Astrocyte of the hippocampus (primary cell): ENCODE results near the gene DNAI4.
A peak's percentile ranks its signal among the peaks of the same experiment; 100 is the strongest.
"Not testable (repeated sequence)": the region's sequence is repeated elsewhere in the genome, so short reads cannot be mapped to it uniquely, and the experiment has no call there.

Experiments used
- DNase-seq: peaks from one replicate; pipeline ENCODE4 v3.0.0; 2011; ENCODE audit warnings: low read depth, low spot score

DNAI4 gene

DNA sequence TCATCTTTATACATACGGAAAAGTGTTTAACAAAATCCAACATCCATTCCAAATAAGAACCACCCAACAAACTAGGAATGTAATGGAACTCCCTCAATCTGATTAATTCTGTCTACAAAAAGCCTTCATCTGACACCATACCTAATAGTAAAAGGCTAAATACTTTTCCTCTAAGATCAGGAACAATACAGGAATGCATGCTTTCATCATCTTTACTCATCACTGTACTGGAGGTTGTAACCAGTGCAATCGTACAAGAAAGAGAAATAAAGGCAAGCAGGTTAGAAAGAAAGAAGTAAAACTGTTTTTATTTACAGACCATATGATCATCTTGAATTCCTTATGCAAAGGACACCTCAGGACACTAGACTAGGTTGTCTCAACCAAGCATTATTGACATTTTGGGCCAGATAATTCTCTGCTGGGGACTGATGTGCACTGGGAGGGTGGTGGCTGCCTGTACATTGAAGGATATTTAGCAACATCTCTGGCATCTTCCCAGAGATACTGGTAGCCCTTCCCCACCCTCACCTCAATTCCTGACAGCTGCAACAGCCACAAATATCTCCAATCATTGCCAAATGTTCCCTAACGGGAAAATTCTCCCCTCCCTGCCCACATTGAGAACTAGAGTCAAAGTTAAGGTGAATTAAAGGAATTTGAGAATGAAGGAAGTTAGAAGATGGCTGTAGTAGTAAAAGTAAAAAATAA lies 93.0 kb downstream of the DNAI4 start:
- DNase-seq, result peak; percentile 1

DNA sequence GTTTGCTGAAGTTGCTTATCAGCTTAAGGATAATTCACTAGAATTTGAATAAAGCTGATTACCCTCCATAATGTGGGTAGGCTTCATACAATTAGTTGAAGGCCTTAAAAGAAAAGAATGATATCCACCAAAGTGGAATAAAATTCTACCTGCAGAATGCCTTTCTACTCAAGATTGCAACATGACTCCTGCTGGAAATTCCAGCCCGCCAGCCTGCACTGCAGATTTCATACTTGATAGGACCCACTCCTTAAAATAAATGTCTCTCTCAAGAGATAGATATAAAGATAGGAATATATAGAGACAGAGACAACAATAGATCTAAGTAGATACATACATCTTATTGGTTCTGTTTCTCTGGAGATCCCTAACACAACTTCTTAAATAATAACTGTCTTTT lies 99.9 kb downstream of the DNAI4 start:
- DNase-seq, result no peak

DNA sequence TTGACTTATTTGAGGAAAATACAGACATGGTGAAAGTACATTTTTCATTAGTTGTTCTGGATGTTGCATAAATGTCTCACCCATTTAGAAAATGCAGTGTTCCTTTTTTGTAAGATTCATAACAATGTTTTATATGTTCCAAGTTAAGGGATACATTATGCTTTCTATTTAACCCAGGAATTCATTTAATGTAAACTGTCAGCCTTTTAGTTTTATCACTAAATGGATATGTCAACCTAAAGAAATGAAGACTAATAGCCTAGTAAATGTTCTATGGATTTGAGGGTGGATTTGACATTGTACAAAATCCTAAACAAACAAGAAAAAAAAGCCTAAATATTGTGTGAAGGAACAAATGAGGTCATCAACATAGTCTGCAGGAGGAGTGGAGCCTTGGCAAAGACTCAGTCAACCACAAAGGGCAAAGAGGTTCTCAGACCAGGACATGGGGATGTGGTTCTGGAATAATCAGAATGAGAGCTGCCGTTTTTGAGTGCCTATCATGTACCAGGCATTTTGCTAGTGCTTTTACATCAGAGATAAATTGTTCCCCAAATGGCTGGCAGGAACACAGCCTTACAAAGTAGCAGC lies 114.8 kb downstream of the DNAI4 start:
- peak; percentile 73 for DNase-seq

DNA sequence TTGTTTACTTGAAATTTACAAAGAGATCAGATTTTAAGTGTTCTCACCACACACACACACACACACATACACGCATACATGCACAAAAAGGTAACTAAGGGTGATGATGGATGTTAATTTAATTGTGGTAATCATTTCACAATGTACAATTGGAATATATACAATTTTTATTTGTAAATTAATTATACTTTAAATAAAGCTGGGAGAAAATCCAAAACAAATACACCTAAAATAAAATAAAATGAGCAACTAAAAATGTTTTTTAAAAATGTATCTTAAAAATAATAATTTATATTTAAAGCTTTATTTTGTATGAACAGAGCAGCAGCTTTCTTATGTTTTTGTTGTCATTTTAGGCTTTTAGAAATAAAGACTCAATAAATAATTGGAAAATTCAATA lies 115.4 kb downstream of the DNAI4 start:
- DNase-seq, result no peak

DNA sequence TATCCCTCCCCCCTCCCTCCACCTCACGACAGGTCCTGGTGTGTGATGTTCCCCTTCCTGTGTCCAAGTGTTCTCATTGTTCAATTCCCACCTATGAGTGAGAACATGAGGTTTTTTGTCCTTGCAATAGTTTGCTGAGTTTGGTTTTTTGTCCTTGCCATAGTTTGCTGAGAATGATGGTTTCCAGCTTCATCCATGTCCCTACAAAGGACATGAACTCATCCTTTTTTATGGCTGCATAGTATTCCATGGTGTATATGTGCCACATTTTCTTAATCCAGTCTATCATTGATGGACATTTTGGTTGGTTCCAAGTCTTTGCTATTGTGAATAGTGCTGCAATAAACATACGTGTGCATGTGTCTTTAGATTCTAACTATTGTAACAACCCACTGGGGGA lies 128.8 kb downstream of the DNAI4 start:
- DNase-seq, result not testable (repeated sequence)

DNA sequence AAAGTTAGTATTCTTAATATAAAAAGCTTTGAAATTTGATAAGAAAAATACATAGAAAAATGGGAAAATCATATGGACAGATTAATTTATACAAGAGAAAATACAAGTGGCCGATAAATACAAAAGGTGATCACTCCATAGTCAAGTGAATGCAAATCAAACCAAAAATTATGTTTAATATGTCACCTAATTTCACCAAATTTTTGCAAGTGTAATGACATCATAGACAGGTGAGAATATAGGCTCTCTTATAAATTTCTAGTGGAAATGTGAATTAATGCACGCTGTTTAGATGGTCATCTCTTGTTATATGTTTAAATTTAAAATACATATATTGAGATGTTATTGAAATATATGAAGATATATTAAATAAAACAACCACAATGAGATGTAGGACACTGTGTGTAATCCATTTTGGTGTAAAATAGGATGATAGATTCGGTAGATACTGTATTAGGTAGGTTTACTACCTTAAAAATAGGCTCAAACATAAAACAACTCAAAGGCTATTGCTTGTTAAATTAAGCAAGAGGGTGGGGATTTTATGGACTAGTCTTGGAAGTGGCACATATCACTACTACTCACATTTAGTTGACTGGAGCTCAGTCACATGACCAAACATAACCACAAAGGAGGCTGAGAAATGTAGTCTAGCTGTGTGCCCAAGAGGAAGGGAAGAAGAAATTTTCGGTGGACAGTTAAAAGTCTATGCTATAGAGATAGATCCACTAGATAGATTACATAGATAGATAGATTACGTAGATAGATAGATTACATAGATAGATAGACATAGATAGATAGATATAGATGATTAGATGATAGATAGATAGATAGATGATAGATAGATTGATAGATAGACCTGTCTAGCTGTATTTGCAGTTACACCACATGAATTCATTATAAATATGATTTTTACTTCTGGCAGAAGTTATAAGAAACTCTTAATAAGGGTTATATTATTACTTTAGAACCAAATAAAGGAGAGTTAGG lies 132.7 kb downstream of the DNAI4 start:
- DNase-seq, result no peak

DNA sequence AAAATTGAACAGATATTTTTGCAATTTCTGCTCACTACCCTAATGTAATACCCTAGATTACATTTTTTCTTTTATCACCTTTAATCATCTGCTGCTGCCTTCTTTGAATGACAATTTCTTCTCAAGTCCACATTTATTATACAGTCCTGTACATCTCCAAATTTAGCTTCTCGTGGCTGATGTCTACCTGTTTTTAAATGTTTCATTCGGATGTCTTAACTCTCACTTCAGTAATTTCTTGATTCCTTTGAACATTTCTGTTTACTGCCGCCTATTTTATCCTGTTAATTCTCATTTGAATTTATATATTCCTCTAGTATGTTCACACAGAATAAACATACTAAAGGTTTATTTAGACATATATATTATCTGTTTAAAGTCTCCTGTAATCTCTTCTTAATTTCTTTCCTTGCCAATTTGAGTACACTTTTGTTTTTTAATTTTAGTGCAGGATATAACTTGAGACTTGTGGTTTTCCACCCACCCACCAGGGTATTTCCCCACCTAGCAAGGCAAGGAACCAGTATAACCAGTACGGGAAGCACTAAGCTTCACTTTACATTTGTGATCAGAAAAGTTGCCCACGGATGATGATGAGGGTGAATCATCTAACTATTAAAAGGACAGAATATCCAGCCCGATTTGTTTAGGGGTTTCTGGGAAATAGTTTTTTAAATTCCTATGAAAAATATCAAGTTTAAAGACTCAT lies 136.3 kb downstream of the DNAI4 start:
- DNase-seq, result no peak

DNA sequence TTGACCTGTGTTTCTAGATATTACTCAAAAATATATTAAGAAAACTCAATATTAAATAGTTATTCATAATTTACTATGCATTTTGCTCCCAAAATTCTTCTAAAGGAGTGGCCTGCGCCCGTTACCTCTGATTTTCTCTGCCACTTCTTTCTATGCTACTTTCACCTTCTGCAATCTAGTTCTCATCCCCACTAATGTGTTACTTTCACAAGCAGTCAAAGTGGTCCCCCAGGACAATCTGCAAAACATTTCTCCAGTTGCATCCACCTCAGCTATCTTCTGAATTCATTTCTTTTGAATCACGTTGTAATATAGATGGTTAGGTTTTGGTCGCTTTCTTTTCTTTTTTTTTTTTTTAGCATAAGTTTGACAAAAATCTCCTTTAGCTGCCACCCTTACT lies 137.0 kb downstream of the DNAI4 start:
- DNase-seq, result no peak

DNA sequence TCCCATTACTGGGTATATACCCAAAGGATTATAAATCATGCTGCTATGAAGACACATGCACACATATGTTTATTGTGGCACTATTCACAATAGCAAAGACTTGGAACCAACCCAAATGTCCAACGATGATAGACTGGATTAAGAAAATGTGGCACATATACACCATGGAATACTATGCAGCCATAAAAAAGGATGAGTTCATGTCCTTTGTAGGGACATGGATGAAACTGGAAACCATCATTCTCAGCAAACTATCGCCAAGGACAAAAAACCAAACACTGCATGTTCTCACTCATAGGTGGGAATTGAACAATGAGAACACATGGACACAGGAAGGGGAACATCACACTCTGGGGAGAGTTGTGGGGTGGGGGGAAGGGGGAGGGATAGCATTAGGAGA lies 138.9 kb downstream of the DNAI4 start:
- not testable (repeated sequence) for DNase-seq

DNA sequence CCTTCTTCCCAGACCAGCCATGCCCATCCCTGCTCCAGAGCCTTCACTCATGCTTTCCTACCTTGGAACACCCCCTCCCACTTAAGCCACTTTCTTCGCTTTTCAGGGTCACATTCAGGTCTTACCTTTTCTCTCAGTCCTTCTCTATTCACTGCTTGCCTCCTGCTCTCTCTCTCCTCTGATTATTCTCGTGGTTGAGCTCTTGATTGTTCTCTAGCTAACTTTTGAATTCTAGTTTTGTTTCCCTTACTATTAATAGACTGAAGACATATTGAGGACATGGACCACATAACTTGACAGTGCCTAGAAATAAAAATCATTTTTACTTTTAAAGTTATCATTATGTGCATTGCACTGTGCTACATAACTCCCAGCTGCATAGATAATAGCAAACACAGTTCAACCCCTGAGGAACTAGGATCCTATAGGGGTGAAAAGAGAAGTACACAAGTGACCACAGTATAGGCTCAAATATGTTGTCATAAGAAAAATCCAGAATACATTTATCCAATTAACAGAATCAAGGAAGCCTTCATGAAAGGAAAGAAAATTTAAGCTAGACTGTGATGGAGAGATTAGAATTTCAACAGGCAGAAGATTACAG lies 145.1 kb downstream of the DNAI4 start:
- DNase-seq, result no peak

DNA sequence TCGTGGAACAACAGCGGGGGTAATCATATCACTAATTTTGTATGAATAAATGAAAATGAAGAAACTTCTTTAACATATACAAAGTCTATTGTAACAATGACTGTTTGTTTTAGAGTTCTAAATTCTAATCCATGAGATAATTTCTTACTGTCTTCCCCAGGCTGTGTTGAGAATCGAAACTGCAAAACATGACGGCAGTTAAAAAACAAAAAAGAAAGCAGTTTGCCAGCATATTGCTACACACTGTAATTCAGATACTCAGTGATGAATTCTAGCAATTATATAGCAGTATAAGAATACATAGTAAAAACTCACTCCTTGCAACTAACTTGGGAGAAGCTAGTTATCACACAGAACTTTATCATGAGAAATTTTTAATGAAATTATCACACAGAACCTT lies 145.7 kb downstream of the DNAI4 start:
- no peak for DNase-seq

DNA sequence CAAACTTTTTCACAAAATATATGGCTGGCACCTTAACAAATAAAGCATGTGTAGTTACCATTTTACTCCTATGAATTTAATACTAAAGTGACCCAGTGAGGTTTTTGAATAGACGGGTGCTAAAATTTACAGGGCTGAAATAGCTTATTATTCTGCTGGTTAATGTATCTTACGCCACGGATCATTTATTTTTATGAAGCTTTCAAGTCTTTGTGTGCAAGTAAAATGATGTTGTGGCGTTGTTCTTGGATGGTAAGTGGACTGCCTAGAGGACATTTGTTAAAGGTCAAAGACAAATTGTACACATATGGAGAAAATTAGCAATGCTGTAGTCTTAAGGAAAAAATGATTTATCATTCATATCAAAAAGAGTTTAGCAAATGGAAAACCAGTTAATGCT lies 146.4 kb downstream of the DNAI4 start:
- no peak for DNase-seq

DNA sequence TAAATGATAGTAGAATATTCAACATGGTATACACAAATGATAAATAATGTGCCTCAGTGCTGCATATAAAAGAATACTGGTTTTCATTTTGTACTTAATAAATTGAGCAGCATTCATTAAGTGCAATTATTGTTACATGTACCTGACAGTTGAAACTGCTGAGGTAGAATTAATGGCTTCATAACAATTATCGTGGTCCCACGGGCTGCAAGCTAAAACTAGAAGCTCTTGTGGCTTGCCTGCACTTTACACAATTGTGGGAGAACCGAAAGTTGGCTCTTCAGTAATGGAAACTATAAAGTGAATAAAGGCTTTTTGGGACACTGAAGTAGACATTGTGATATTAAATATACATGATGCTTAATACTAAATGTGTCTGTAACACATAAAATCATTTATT lies 146.8 kb downstream of the DNAI4 start:
- DNase-seq, result no peak

DNA sequence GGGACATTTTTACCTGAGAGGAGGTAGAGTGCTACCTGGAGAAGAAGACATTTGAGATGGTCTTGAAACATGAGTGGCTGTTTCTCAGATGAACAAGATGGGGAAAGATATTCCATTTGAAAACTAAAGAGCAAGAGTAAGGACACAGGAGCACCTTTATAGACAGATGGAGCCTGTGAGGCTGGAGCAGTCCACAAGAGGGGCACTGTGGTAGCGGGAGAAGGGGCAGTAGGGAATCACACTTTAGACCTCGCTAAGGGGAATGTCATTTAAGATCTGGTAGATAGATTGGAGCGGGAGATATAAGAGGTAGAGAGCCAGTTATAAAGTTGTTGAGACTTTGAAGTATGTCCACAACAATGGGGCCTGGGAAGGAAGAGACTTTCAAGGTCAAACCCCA lies 149.0 kb downstream of the DNAI4 start:
- DNase-seq, result no peak

DNA sequence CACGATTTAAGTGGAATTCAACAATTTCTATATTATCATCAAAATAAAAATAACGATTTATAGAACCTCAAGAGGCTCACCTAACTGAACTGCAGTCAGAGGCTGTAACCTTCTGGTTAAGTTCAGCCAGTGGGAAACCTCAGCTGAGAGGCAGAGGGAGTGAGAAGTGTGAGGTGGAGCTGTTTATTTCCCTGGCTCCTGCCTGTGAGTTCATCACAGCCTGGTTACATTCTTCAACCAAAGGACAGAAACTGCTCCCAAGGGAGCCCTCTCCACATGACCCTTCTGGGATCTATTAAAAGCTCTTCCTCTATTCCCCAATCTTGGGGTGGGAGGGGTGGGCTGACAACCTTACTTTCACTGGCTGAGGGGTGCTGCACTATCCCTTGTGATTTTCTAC lies 150.2 kb downstream of the DNAI4 start:
- DNase-seq, result no peak

DNA sequence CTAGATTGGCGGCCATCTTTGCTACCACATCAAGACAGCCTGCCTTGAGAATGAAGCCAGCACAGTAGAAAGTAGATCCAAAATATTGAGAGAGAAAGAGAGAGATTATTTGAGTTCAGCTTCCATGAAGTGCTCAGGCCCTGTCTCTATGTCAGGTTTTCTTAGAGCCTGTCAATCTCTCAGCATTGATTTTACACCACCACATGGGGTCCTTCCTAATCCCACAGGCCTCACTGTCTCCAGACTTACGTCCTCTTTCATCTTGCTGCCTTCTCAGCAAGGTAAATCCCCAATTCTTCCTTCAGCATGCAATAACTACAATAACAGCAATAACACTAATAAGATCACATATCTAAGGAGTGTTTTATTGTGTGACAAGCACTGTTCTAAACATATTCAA lies 151.4 kb downstream of the DNAI4 start:
- DNase-seq, result no peak

DNA sequence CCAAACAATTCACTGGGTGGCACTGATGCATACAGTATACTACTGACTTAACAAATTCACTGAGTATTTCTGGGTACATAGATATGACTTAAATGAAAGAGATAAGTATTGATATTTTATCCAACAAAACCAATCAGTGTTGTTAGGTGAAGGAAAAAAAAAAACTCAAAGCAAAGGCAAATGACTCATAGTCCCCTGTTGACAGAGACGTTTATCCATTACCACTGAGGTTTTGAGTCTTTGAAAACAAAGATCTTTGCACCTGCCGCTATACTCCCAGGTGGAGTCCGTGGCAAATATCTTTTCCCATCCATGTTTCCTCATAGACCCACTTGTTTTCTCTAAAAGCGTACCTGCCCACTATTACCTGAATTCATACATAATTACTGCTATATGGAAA lies 154.0 kb downstream of the DNAI4 start:
- DNase-seq, result no peak

DNA sequence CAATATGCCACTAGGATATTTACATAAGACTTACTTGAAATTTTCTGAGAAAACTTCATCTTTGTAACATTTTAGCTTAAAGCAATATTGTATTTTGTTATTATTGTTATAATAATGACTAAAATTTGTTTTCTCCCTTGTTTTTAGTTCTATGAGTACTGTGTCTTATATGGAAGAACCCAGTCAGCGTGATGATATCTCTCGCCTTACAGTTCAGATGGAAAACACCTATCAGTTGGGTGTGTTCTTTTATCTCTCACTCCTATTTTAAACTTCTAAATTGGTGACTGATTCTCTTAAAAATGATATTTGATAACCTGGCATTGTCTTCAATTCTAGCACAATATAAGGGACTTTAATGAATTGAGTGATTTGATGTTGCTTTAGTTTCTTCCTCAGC lies 154.4 kb downstream of the DNAI4 start:
- DNase-seq, result no peak

DNA sequence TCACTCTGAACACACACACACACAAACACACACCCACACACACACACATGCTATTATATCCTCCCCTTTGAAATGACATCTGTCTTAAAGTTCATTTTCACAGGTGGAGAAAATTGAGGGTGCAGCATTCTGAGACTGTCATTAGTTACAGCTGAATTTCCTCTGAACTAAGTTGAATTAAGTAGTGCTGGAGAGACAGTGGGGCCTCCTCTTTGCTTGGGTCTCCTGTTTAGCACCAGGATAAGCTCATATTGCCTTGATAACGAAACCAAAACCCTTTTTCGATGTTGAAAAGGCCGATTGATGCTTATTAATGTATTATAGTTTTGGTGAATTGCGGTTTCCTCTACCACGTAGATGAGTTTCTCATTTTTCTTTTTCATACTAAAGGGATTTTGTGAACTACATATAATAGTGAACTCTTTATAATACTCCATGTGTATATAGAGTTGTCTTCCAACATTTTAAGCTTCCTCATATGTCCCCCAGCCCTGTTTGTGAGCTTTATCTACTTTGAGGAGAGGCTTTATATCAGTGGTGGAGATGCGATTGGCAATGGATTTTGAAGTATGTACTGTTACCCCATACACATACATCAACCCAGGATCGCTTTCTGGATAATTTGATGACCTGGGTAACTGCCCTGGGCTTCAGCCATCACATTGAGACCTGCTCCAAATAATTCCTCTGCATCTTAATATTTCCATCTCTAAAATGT lies 155.0 kb downstream of the DNAI4 start:
- DNase-seq, result no peak

DNA sequence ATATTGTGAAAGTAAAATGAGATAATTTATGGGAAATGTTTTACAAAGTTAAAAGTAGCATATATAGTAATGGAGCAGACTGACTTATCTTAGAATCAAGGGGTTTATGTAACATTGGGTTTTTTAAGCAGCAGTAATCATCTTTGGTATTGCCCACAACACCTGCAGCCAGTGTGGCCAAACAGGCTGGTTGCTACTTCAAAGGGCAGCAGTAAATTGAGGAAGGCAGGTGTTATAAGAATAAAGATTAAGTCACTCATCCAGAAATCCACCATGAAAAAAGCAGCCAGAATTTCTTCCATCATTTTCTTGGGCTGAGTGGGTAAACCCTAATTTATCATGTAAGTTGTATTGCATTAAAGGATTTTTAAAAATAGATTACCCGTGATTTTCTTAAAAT lies 155.7 kb downstream of the DNAI4 start:
- DNase-seq, result no peak

DNA sequence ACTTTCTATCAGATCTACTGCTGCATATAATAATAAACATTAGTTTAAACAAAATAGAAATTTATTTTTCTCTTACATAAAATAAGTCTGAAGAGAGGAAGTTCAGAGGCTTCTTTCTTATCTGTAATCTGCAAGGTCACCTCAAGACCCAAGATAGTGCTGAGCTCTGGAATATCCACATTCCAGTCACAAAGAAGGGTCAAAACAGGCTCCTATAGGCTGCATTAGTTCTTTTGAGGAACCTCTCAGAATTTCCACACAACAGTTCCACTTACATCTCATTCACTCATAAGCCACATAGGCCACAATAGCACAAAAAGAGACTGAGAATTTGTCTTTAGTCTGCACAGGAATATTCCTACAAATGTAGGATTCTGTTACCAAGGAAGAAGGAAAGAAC lies 157.0 kb downstream of the DNAI4 start:
- no peak for DNase-seq
